ENCODE measurements around the gene CXCL12. TPM values are rescaled to one million over a fixed set of nuclear protein-coding genes. Genes with fewer than 3 reads are reported as not detected.

CXCL12 gene
- total RNA-seq, 1 experiment from 2014 or later = 0.82 TPM

DNA sequence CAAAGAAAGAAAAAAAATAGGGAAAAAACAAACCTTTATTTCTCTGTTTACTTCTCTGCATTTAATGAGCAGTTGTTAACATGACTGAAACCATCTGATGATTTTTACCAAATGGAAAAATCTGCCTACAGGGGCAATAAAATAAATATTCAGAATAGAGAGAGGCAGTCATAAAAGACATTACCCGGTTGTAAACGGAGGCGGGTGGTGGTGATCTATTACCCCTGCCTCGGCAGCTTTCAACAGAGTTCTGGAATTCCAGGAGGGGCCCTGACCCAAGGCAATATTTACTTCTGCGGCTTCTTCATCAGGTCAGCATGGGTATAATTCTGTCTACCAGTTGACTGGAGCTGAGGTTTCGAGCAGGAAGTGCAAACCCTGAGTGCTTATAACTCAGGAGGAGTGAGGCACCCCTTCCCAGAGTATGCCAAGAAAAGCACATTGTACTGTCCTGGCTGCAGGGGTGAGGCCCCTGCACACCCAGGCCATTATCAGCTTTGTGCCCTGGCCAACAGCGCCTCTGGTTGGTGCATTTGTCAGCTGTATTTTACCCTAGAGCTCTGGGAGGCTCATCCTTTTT is 8.2 kb upstream of the CXCL12 start:
- in situ Hi-C loops (cut with HindIII; ENCODE audit: low pct_unique_long_range_greater_than_20kb, low sequenced_read_pairs) (no loop called here), intact Hi-C loops (cut with micrococcal nuclease; ENCODE audit: unreplicated experiment) (no loop called here)
- H3K27ac ChIP-seq (ENCODE audit: low read length) = no peak overlapping the region
- DNase-seq (ENCODE audit: low read depth, low spot score) (no peak), ATAC-seq (no peak)
- H3K27me3 ChIP-seq (ENCODE audit: control insufficient read depth, insufficient read depth, low read length) = peaks cover 2% of the 10 kb centered on the region; the same call in 1 of the 2 replicates
- ChIA-PET CTCF (interaction anchor here (0.8 kb wide), 1 partner anchor 13 kb away, joined by 3 read pairs; no protein-coding TSS in a partner anchor), POLR2A (no interaction called here)
- BruUV-seq (replicated peaks) = no TSS peak
- no peaks in the 10 kb centered on the region for H3K36me3 ChIP-seq (ENCODE audit: control insufficient read depth, insufficient read depth, low read length)
- no peaks in the 10 kb centered on the region for H3K9me3 ChIP-seq (ENCODE audit: control insufficient read depth, insufficient read depth, low read depth, low read length)
- H3K4me1 ChIP-seq (ENCODE audit: control insufficient read depth, insufficient read depth, low read length) = no peaks in the 10 kb centered on the region
- TF ChIP-seq, protein P1, sequence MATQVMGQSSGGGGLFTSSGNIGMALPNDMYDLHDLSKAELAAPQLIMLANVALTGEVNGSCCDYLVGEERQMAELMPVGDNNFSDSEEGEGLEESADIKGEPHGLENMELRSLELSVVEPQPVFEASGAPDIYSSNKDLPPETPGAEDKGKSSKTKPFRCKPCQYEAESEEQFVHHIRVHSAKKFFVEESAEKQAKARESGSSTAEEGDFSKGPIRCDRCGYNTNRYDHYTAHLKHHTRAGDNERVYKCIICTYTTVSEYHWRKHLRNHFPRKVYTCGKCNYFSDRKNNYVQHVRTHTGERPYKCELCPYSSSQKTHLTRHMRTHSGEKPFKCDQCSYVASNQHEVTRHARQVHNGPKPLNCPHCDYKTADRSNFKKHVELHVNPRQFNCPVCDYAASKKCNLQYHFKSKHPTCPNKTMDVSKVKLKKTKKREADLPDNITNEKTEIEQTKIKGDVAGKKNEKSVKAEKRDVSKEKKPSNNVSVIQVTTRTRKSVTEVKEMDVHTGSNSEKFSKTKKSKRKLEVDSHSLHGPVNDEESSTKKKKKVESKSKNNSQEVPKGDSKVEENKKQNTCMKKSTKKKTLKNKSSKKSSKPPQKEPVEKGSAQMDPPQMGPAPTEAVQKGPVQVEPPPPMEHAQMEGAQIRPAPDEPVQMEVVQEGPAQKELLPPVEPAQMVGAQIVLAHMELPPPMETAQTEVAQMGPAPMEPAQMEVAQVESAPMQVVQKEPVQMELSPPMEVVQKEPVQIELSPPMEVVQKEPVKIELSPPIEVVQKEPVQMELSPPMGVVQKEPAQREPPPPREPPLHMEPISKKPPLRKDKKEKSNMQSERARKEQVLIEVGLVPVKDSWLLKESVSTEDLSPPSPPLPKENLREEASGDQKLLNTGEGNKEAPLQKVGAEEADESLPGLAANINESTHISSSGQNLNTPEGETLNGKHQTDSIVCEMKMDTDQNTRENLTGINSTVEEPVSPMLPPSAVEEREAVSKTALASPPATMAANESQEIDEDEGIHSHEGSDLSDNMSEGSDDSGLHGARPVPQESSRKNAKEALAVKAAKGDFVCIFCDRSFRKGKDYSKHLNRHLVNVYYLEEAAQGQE (IDR thresholded peaks at IDR 0.05; ENCODE audit: insufficient read depth in 1 of 2, low read depth in 2 of 2, low read length in 1 of 2) = no peak
- TF ChIP-seq SIN3A (IDR thresholded peaks at IDR 0.05; ENCODE audit: borderline replicate concordance, insufficient read depth, low read depth, low read length) (no peak), POLR2AphosphoS5 (IDR thresholded peaks at IDR 0.05; ENCODE audit: low read depth, low read length) (no peak), TCF7L2 (IDR thresholded peaks at IDR 0.05; ENCODE audit: low read depth, low read length) (no peak)
- TF ChIP-seq, protein P2, sequence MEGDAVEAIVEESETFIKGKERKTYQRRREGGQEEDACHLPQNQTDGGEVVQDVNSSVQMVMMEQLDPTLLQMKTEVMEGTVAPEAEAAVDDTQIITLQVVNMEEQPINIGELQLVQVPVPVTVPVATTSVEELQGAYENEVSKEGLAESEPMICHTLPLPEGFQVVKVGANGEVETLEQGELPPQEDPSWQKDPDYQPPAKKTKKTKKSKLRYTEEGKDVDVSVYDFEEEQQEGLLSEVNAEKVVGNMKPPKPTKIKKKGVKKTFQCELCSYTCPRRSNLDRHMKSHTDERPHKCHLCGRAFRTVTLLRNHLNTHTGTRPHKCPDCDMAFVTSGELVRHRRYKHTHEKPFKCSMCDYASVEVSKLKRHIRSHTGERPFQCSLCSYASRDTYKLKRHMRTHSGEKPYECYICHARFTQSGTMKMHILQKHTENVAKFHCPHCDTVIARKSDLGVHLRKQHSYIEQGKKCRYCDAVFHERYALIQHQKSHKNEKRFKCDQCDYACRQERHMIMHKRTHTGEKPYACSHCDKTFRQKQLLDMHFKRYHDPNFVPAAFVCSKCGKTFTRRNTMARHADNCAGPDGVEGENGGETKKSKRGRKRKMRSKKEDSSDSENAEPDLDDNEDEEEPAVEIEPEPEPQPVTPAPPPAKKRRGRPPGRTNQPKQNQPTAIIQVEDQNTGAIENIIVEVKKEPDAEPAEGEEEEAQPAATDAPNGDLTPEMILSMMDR (IDR thresholded peaks at IDR 0.05) = no peak
- H3K4me3 ChIP-seq (ENCODE audit: low read depth in 2 of 2, low read length in 2 of 2) = no peak overlapping the region

DNA sequence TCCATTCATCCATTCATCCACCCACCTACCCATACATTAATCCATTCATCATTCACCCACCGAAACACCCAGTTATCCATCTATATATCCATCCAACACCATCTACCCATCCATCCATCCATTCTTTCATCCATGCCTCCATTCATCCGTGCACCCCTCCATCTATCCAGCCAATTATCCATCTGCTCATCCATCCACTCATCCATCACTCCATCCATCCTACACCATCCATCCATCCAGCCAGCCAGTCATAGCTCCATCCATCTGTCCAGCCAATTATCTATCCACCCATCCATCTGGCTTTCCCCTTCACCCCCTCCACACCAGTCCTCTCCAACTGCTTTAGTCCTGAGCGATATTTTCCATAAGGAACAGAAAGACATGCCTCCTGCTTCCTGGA is 7.5 kb upstream of the CXCL12 start:
- POLR2A ChIA-PET = no interaction called here
- in situ Hi-C loops (cut with HindIII; ENCODE audit: low pct_unique_long_range_greater_than_20kb, low sequenced_read_pairs) = no loop called here
- Histone ChIP-seq H3K27me3 (ENCODE audit: control insufficient read depth, insufficient read depth, low read length) (peaks cover 2% of the 10 kb centered on the region; the same call in 1 of the 2 replicates), H3K4me3 (ENCODE audit: low read depth in 2 of 2, low read length in 2 of 2) (no peak overlapping the region), H3K27ac (ENCODE audit: low read length) (no peak overlapping the region), H3K9me3 (ENCODE audit: control insufficient read depth, insufficient read depth, low read depth, low read length) (no peaks in the 10 kb centered on the region), H3K36me3 (ENCODE audit: control insufficient read depth, insufficient read depth, low read length) (no peaks in the 10 kb centered on the region), H3K4me1 (ENCODE audit: control insufficient read depth, insufficient read depth, low read length) (no peaks in the 10 kb centered on the region)
- TF ChIP-seq, protein P1 (IDR thresholded peaks at IDR 0.05; ENCODE audit: insufficient read depth in 1 of 2, low read depth in 2 of 2, low read length in 1 of 2) = no peak
- TF ChIP-seq, protein P2 (IDR thresholded peaks at IDR 0.05) = no peak
- TF ChIP-seq TCF7L2 (IDR thresholded peaks at IDR 0.05; ENCODE audit: low read depth, low read length) (no peak), SIN3A (IDR thresholded peaks at IDR 0.05; ENCODE audit: borderline replicate concordance, insufficient read depth, low read depth, low read length) (no peak), POLR2AphosphoS5 (IDR thresholded peaks at IDR 0.05; ENCODE audit: low read depth, low read length) (no peak)
- CTCF ChIA-PET = interaction anchor here (0.8 kb wide), 1 partner anchor 13 kb away, joined by 3 read pairs; no protein-coding TSS in a partner anchor
- ATAC-seq = no peak
- BruUV-seq (replicated peaks) = no TSS peak
- DNase-seq (ENCODE audit: low read depth, low spot score) = no peak
- intact Hi-C loops (cut with micrococcal nuclease; ENCODE audit: unreplicated experiment) = no loop called here
